GM19452 (cell line): Measurements from ENCODE around the gene TPI1.
A peak's percentile ranks its signal among the peaks of the same experiment; 100 is the strongest.

Experiments used
- ATAC-seq: cut with Tn5 transposase; IDR thresholded peaks from one replicate; pipeline ENCODE4 v1.9.1; 2021; ENCODE audit not compliant: unreplicated experiment

Gene TPI1

GRCh38 chr12:6867413-6868210 lies at the start of gene TPI1:
TPI1 (plus strand) TSS chr12:6867531; CDS start chr12:6867567, 36 bp downstream.
- ATAC-seq = peak; percentile 57

- ATAC-seq = no peak
These were observed 49.6 kb upstream of the TPI1 start for GRCh38 chr12:6817662-6818157.

- ATAC-seq = no peak
These were observed 49.1 kb upstream of the TPI1 start for GRCh38 chr12:6818222-6818621.

GRCh38 chr12:6818645-6819044 lies 48.7 kb upstream of the TPI1 start:
- no peak for ATAC-seq

GRCh38 chr12:6819106-6820030 lies 48.0 kb upstream of the TPI1 start:
- no peak for ATAC-seq

- no peak for ATAC-seq
These were observed 47.2 kb upstream of the TPI1 start for GRCh38 chr12:6820166-6820565.

GRCh38 chr12:6821591-6822425 lies 45.5 kb upstream of the TPI1 start, which contains the start of gene GPR162:
GPR162 (plus strand) TSS chr12:6821821; CDS start chr12:6823899, 2,078 bp downstream.
- ATAC-seq = no peak

- no peak for ATAC-seq
These were observed 44.8 kb upstream of the TPI1 start for GRCh38 chr12:6822426-6823135.

- no peak for ATAC-seq
These were observed 43.9 kb upstream of the TPI1 start for GRCh38 chr12:6823182-6824084.

GRCh38 chr12:6824085-6824775 lies 43.1 kb upstream of the TPI1 start:
- no peak for ATAC-seq

- ATAC-seq = no peak
These were observed 42.4 kb upstream of the TPI1 start for GRCh38 chr12:6824901-6825381.

- no peak for ATAC-seq
These were observed 41.8 kb upstream of the TPI1 start for GRCh38 chr12:6825398-6826124.

- ATAC-seq = no peak
These were observed 41.1 kb upstream of the TPI1 start for GRCh38 chr12:6826125-6826733.

- no peak for ATAC-seq
These were observed 40.4 kb upstream of the TPI1 start for GRCh38 chr12:6826734-6827436.

- no peak for ATAC-seq
These were observed 39.9 kb upstream of the TPI1 start for GRCh38 chr12:6827437-6827911.

GRCh38 chr12:6827982-6828780 lies 39.1 kb upstream of the TPI1 start, which contains the start of gene P3H3:
P3H3 (plus strand) TSS chr12:6828407; CDS start chr12:6828441, 34 bp downstream.
- no peak for ATAC-seq
